IMR-90 (cell line): ENCODE data around the gene NCLN. TPM values are rescaled to one million over a fixed set of nuclear protein-coding genes. Genes with fewer than 3 reads are reported as not detected.

Experiments used
- ATAC-seq: fragments of 200-7000 bp; cut with Tn5 transposase; 2 replicates; pipeline ENCODE4 v1.9.1; 2020; ENCODE audit warnings: low read depth, mild to moderate bottlenecking, moderate library complexity
- BruUV-seq: library from RNA; stranded (reverse); fragments of 400-500 nt; replicated peaks from 2 replicates; lab custom pipeline; 2021; lab: Mats Ljungman, UMichigan
- CTCF ChIA-PET: fragments of 300-600 bp; formaldehyde crosslinking; extraction: SDS; loops from one replicate; lab custom pipeline; 2021; ENCODE audit warnings: antibody characterized with exemption; lab: Yijun Ruan, JAX
- POLR2A ChIA-PET: fragments of 300-600 bp; sonication (Branson Sonifier 250); formaldehyde crosslinking; loops from one replicate; lab custom pipeline; 2022; ENCODE audit warnings: antibody characterized with exemption; ENCODE audit not compliant: unreplicated experiment; lab: Charles Lee
- DNase-seq: peaks from one replicate; pipeline ENCODE4 v3.0.0; 2013
- H2AFZ ChIP-seq: replicated peaks from 2 replicates; pipeline ENCODE3; 2013; ENCODE audit warnings: low read length, mild to moderate bottlenecking; ENCODE audit not compliant: poor library complexity
- H2AK5ac ChIP-seq: 2 replicates; pipeline ENCODE4 v1.6.1; 2013; ENCODE audit warnings: low read depth, low read length, inconsistent platforms
- H2AK9ac ChIP-seq: replicated peaks from 2 replicates; pipeline ENCODE3; 2013; ENCODE audit warnings: mild to moderate bottlenecking, low read depth, low read length, moderate library complexity; ENCODE audit not compliant: poor library complexity
- H2BK120ac ChIP-seq: 2 replicates; pipeline ENCODE4 v1.6.1; 2013; ENCODE audit warnings: low read depth, low read length, inconsistent platforms
- H2BK15ac ChIP-seq: 3 replicates; pipeline ENCODE4 v1.6.1; 2013; ENCODE audit warnings: low read depth, low read length, inconsistent platforms
- H2BK20ac ChIP-seq: 2 replicates; pipeline ENCODE4 v1.6.1; 2013; ENCODE audit warnings: low read depth, mild to moderate bottlenecking, inconsistent platforms, low read length, moderate library complexity
- H2BK5ac ChIP-seq: 2 replicates; pipeline ENCODE4 v1.6.1; 2013; ENCODE audit warnings: mild to moderate bottlenecking, low read depth, low read length, inconsistent platforms; ENCODE audit not compliant: poor library complexity, severe bottlenecking
- H3K14ac ChIP-seq: replicated peaks from 2 replicates; pipeline ENCODE4 v1.6.1; 2013; ENCODE audit warnings: low read depth, low read length, inconsistent platforms
- H3K18ac ChIP-seq: 2 replicates; pipeline ENCODE4 v1.6.1; 2013; ENCODE audit warnings: low read depth, low read length, control low read depth
- H3K23ac ChIP-seq: 2 replicates; pipeline ENCODE4 v1.6.1; 2013; ENCODE audit warnings: low read depth, low read length, inconsistent platforms
- H3K27ac ChIP-seq: 2 replicates; pipeline ENCODE4 v1.5.1; 2013; ENCODE audit warnings: mild to moderate bottlenecking, control low read depth, low read length; ENCODE audit not compliant: insufficient read depth
- H3K27me3 ChIP-seq: 2 replicates; pipeline ENCODE4 v1.6.1; 2013; ENCODE audit warnings: low read length; ENCODE audit not compliant: control insufficient read depth, insufficient read depth
- H3K36me3 ChIP-seq: 2 replicates; pipeline ENCODE4 v1.6.1; 2013; ENCODE audit warnings: low read length, mixed read lengths; ENCODE audit not compliant: control insufficient read depth, insufficient read depth
- H3K4ac ChIP-seq: 2 replicates; pipeline ENCODE4 v1.6.1; 2013; ENCODE audit warnings: low read depth, low read length, inconsistent platforms
- H3K4me1 ChIP-seq: 2 replicates; pipeline ENCODE4 v1.6.1; 2013; ENCODE audit warnings: low read length, mixed read lengths; ENCODE audit not compliant: control insufficient read depth, insufficient read depth
- H3K4me2 ChIP-seq: 2 replicates; pipeline ENCODE4 v1.6.1; 2013; ENCODE audit warnings: low read depth, mild to moderate bottlenecking, control low read depth, low read length, moderate library complexity
- H3K4me3 ChIP-seq: 2 replicates; pipeline ENCODE4 v1.5.1; 2013; ENCODE audit warnings: low read depth, mild to moderate bottlenecking, control low read depth, low read length, moderate library complexity; ENCODE audit not compliant: insufficient read depth
- H3K56ac ChIP-seq: 2 replicates; pipeline ENCODE4 v1.6.1; 2013; ENCODE audit warnings: low read length, inconsistent platforms; ENCODE audit not compliant: insufficient read depth; ENCODE audit errors: extremely low read depth
- H3K79me1 ChIP-seq, 2 experiments: 2 replicates each; pipeline ENCODE4 v1.6.1; 2013; ENCODE audit warnings: low read length in 2 of 2, inconsistent platforms in 1 of 2, low read depth in 1 of 2
- H3K9ac ChIP-seq: 2 replicates; pipeline ENCODE4 v1.6.1; 2013; ENCODE audit warnings: low read depth, low read length, control low read depth
- H3K9me1 ChIP-seq: 2 replicates; pipeline ENCODE4 v1.6.1; 2013; ENCODE audit warnings: low read length, inconsistent platforms; ENCODE audit not compliant: insufficient read depth
- H3K9me3 ChIP-seq: 2 replicates; pipeline ENCODE4 v1.6.1; 2013; ENCODE audit warnings: low read length; ENCODE audit not compliant: control insufficient read depth, insufficient read depth
- H4K20me1 ChIP-seq: 2 replicates; pipeline ENCODE4 v1.6.1; 2013; ENCODE audit warnings: low read length, inconsistent platforms; ENCODE audit not compliant: insufficient read depth
- H4K5ac ChIP-seq: 2 replicates; pipeline ENCODE4 v1.6.1; 2013; ENCODE audit warnings: mild to moderate bottlenecking, low read depth, low read length, control low read depth
- H4K8ac ChIP-seq, 2 experiments: 2 replicates each; pipeline ENCODE4 v1.6.1; 2013; ENCODE audit warnings: low read depth in 2 of 2, low read length in 2 of 2, control low read depth in 1 of 2, inconsistent platforms in 1 of 2
- H4K91ac ChIP-seq: 2 replicates; pipeline ENCODE4 v1.6.1; 2013; ENCODE audit warnings: low read depth, low read length, inconsistent platforms; ENCODE audit not compliant: insufficient read depth
- BHLHE40 ChIP-seq: fragments of 150-350 bp; IDR thresholded peaks from 2 replicates; pipeline ENCODE4 v1.6.1; 2016; ENCODE audit warnings: mild to moderate bottlenecking, low read depth, low read length
- CEBPB ChIP-seq: IDR thresholded peaks from 2 replicates; pipeline ENCODE4 v1.6.1; 2012; ENCODE audit warnings: low read depth, low read length, improper control_type of control experiment
- CHD1 ChIP-seq: IDR thresholded peaks from 2 replicates; pipeline ENCODE4 v1.6.1; 2012; ENCODE audit warnings: low read depth, low read length, improper control_type of control experiment
- FOS ChIP-seq: fragments of 150-350 bp; IDR thresholded peaks from 2 replicates; pipeline ENCODE4 v1.6.1; 2016; ENCODE audit warnings: low read depth, low read length
- MAFK ChIP-seq: IDR thresholded peaks from 2 replicates; pipeline ENCODE4 v1.6.1; 2012; ENCODE audit warnings: low read depth, low read length, improper control_type of control experiment
- MXI1 ChIP-seq: IDR thresholded peaks from 2 replicates; pipeline ENCODE4 v1.6.1; 2012; ENCODE audit warnings: low read depth, mild to moderate bottlenecking, low read length, moderate library complexity, borderline replicate concordance
- NFE2L2 ChIP-seq: fragments of 150-350 bp; IDR thresholded peaks from 2 replicates; pipeline ENCODE4 v1.6.1; 2016; ENCODE audit warnings: low read depth, mild to moderate bottlenecking, low read length
- POLR2A ChIP-seq: IDR thresholded peaks from 2 replicates; pipeline ENCODE4 v1.6.1; 2012; ENCODE audit warnings: mild to moderate bottlenecking, low read depth, low read length
- RAD21 ChIP-seq: IDR thresholded peaks from 2 replicates; pipeline ENCODE4 v1.6.1; 2012; ENCODE audit warnings: low read length, improper control_type of control experiment
- RCOR1 ChIP-seq: IDR thresholded peaks from 2 replicates; pipeline ENCODE4 v1.6.1; 2012; ENCODE audit warnings: mild to moderate bottlenecking, low read length, improper control_type of control experiment; ENCODE audit not compliant: insufficient replicate concordance
- RFX5 ChIP-seq: IDR thresholded peaks from 2 replicates; pipeline ENCODE4 v1.8.0; 2012; ENCODE audit warnings: low read depth, mild to moderate bottlenecking, low read length, moderate library complexity
- SMC3 ChIP-seq: fragments of 150-350 bp; IDR thresholded peaks from 2 replicates; pipeline ENCODE4 v1.6.1; 2016; ENCODE audit warnings: low read depth, mild to moderate bottlenecking, antibody characterized with exemption, low read length, moderate library complexity
- USF2 ChIP-seq: fragments of 150-350 bp; IDR thresholded peaks from 2 replicates; pipeline ENCODE4 v1.6.1; 2017; ENCODE audit warnings: mild to moderate bottlenecking, antibody characterized with exemption, low read length, low read depth
- WGBS, 2 experiments: methylation state at CpG; one replicate each; pipeline versions ENCODE4 v1.1.5 to v1.1.7; 2013; ENCODE audit warnings: missing lambda C conversion rate in 2 of 2; ENCODE audit not compliant: insufficient read length in 1 of 2; ENCODE audit errors: extremely low coverage in 2 of 2; 5-methylcytosine and 5-hydroxymethylcytosine counted together
- dilution Hi-C: fragments of 300-500 bp; cut with HindIII; formaldehyde crosslinking; loops from one replicate; pipeline ENCODE4 v1.14.3; 2018; ENCODE audit warnings: low sequenced_read_pairs; ENCODE audit not compliant: unreplicated experiment
- in situ Hi-C: fragments of 300-500 bp; cut with MboI; formaldehyde crosslinking; loops from 3 replicates; pipeline ENCODE4 v1.14.3; 2019; ENCODE audit warnings: low sequenced_read_pairs, inconsistent platforms, mixed read lengths
- intact Hi-C: fragments of 100-400 bp; cut with micrococcal nuclease; formaldehyde crosslinking; loops from 2 replicates; pipeline ENCODE4 v1.10.0; 2022
- polyA plus RNA-seq, 3 experiments: library from polyadenylated mRNA; depleted of rRNA; stranded (reverse); fragments of >200 nt; gene quantifications; 2 replicates each; pipeline ENCODE4 v1.2.3, GENCODE V29; 2012; ENCODE audit warnings: low replicate concordance in 1 of 3
- total RNA-seq: library from RNA; depleted of rRNA; stranded (reverse); fragments of >200 nt; gene quantifications from 2 replicates; pipeline ENCODE4 v1.2.3, GENCODE V29; 2012
- TF ChIP-seq, protein P1 (sequence below): fragments of 150-350 bp; IDR thresholded peaks from 2 replicates; pipeline ENCODE4 v1.6.1; 2016; ENCODE audit warnings: low read depth, mild to moderate bottlenecking, low read length, moderate library complexity, borderline replicate concordance
- TF ChIP-seq, protein P2 (sequence below): conservative IDR thresholded peaks from 2 replicates; pipeline ENCODE4 v1.5.1; 2012; ENCODE audit warnings: mild to moderate bottlenecking, low read depth, low read length, improper control_type of control experiment

Gene NCLN
- total and polyA plus RNA-seq, 2 of the 4 experiments (the other 2 are of a cell fraction) = 32.8 to 90.8 TPM

- peaks cover 5% of the 10 kb centered on the region; the same call in 1 of the 2 replicates for H3K9me1 ChIP-seq
- H3K27me3 ChIP-seq = no peaks in the 10 kb centered on the region; the same call in 1 of the 2 replicates
- H3K18ac ChIP-seq = no peak overlapping the region
- H3K23ac ChIP-seq = no peak overlapping the region
- H3K56ac ChIP-seq = no peak overlapping the region
- no peak overlapping the region for H3K4ac ChIP-seq
- H2BK20ac ChIP-seq = no peak overlapping the region
- no peak overlapping the region for H3K4me3 ChIP-seq
- no TSS peak for BruUV-seq
- H3K9ac ChIP-seq = no peak overlapping the region
- no peaks in the 10 kb centered on the region for H3K9me3 ChIP-seq
- H4K91ac ChIP-seq = no peak overlapping the region
- no peak overlapping the region for H3K4me2 ChIP-seq
- no peaks in the 10 kb centered on the region for H3K36me3 ChIP-seq
- H3K27ac ChIP-seq = no peak overlapping the region
- no peak overlapping the region; the same call in 1 of the 2 replicates for H2AK5ac ChIP-seq
- no peak overlapping the region for H4K5ac ChIP-seq
- H2BK5ac ChIP-seq = no peak overlapping the region
- 71% methylated on average over 15 of the region's 15 CpGs; no CpG with 5 or more reads in 1 of the 2 experiments for WGBS, 2 experiments
- intact Hi-C loops (no loop called here), in situ Hi-C loops (no loop called here), dilution Hi-C loops (no loop called here)
- H2AK9ac ChIP-seq = no peak overlapping the region
- H2BK120ac ChIP-seq = no peak overlapping the region
- no peak overlapping the region for H4K8ac ChIP-seq
- ATAC-seq = no peak; the same call in 1 of the 2 replicates
- POLR2A ChIA-PET = no interaction called here
- no peak overlapping the region for H2AFZ ChIP-seq
- H2BK15ac ChIP-seq = no peak overlapping the region
- H4K20me1 ChIP-seq = no peaks in the 10 kb centered on the region
- peaks cover 0 to 4% of the 10 kb centered on the region in 2 experiments; a peak in 1 of 4 replicates for H3K79me1 ChIP-seq
- H3K14ac ChIP-seq = no peak overlapping the region
- H3K4me1 ChIP-seq = peaks cover 7% of the 10 kb centered on the region
- CTCF ChIA-PET = no interaction called here
- DNase-seq = no peak
- no peak for TF ChIP-seq RCOR1
- TF ChIP-seq, protein P1, sequence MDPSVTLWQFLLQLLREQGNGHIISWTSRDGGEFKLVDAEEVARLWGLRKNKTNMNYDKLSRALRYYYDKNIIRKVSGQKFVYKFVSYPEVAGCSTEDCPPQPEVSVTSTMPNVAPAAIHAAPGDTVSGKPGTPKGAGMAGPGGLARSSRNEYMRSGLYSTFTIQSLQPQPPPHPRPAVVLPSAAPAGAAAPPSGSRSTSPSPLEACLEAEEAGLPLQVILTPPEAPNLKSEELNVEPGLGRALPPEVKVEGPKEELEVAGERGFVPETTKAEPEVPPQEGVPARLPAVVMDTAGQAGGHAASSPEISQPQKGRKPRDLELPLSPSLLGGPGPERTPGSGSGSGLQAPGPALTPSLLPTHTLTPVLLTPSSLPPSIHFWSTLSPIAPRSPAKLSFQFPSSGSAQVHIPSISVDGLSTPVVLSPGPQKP = no peak
- TF ChIP-seq, protein P2, sequence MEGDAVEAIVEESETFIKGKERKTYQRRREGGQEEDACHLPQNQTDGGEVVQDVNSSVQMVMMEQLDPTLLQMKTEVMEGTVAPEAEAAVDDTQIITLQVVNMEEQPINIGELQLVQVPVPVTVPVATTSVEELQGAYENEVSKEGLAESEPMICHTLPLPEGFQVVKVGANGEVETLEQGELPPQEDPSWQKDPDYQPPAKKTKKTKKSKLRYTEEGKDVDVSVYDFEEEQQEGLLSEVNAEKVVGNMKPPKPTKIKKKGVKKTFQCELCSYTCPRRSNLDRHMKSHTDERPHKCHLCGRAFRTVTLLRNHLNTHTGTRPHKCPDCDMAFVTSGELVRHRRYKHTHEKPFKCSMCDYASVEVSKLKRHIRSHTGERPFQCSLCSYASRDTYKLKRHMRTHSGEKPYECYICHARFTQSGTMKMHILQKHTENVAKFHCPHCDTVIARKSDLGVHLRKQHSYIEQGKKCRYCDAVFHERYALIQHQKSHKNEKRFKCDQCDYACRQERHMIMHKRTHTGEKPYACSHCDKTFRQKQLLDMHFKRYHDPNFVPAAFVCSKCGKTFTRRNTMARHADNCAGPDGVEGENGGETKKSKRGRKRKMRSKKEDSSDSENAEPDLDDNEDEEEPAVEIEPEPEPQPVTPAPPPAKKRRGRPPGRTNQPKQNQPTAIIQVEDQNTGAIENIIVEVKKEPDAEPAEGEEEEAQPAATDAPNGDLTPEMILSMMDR = no peak
- TF ChIP-seq USF2 = no peak
- TF ChIP-seq CHD1 = no peak
- no peak for TF ChIP-seq NFE2L2
- no peak for TF ChIP-seq CEBPB
- no peak for TF ChIP-seq RAD21
- no peak for TF ChIP-seq SMC3
- no peak for TF ChIP-seq MXI1
- TF ChIP-seq RFX5 = no peak
- TF ChIP-seq MAFK = no peak
- no peak for TF ChIP-seq BHLHE40
- TF ChIP-seq POLR2A = no peak
- TF ChIP-seq FOS = no peak
Measured at GRCh38 chr19:3171894-3172672, 13.6 kb upstream of the NCLN start.
